NCI-H524 treated with DMSO at 0.1 percent for 48 hours (cell line): Measurements from ENCODE around the gene MFSD6.
"Not testable (repeated sequence)": the region's sequence is repeated elsewhere in the genome, so short reads cannot be mapped to it uniquely, and the experiment has no call there.

Experiments
- DNase-seq: peaks from one replicate; lab custom pipeline; 2025; lab: John Stamatoyannopoulos, UW

Gene MFSD6

GRCh38 chr2:190407662-190408537 is at the start of gene MFSD6:
MFSD6 (plus strand) TSS chr2:190408355; CDS start chr2:190436030, 27,675 bp downstream.
- DNase-seq: no peak

- not testable (repeated sequence) for DNase-seq
Observed at GRCh38 chr2:190358655-190359448, 49.3 kb upstream of the MFSD6 start.

GRCh38 chr2:190360561-190360960 is 47.6 kb upstream of the MFSD6 start:
- no peak for DNase-seq

- no peak for DNase-seq
Observed at GRCh38 chr2:190360965-190361364, 47.2 kb upstream of the MFSD6 start.

- no peak for DNase-seq
Observed at GRCh38 chr2:190361572-190361971, 46.6 kb upstream of the MFSD6 start.

- no peak for DNase-seq
Observed at GRCh38 chr2:190362894-190363293, 45.3 kb upstream of the MFSD6 start.

- DNase-seq: no peak
Observed at GRCh38 chr2:190365499-190366204, 42.5 kb upstream of the MFSD6 start.

- no peak for DNase-seq
Observed at GRCh38 chr2:190366248-190366753, 41.9 kb upstream of the MFSD6 start.

GRCh38 chr2:190367091-190367490 is 41.1 kb upstream of the MFSD6 start:
- DNase-seq: no peak

- DNase-seq: no peak
Observed at GRCh38 chr2:190369635-190370034, 38.5 kb upstream of the MFSD6 start.

- DNase-seq: no peak
Observed at GRCh38 chr2:190376083-190376482, 32.1 kb upstream of the MFSD6 start.

- DNase-seq: no peak
Observed at GRCh38 chr2:190376591-190377245, 31.4 kb upstream of the MFSD6 start.

GRCh38 chr2:190378880-190379237 is 29.3 kb upstream of the MFSD6 start:
- no peak for DNase-seq

GRCh38 chr2:190379249-190379964 is 28.7 kb upstream of the MFSD6 start:
- no peak for DNase-seq

GRCh38 chr2:190380962-190381412 is 27.2 kb upstream of the MFSD6 start:
- DNase-seq: no peak

GRCh38 chr2:190382851-190383250 is 25.3 kb upstream of the MFSD6 start:
- no peak for DNase-seq

GRCh38 chr2:190387422-190387821 is 20.7 kb upstream of the MFSD6 start:
- DNase-seq: no peak

GRCh38 chr2:190396271-190396670 is 11.9 kb upstream of the MFSD6 start:
- DNase-seq: no peak

- DNase-seq: no peak
Observed at GRCh38 chr2:190402986-190403603, 5.1 kb upstream of the MFSD6 start.

- no peak for DNase-seq
Observed at GRCh38 chr2:190404487-190404886, 3.7 kb upstream of the MFSD6 start.

GRCh38 chr2:190405070-190405469 is 3.1 kb upstream of the MFSD6 start:
- DNase-seq: no peak
